GM19238 (cell line): ENCODE measurements around the gene SNAPC5.
"Not testable (repeated sequence)": the region's sequence is repeated elsewhere in the genome, so short reads cannot be mapped to it uniquely, and the experiment has no call there.

ENCODE experiments used
- DNase-seq: peaks from one replicate; pipeline ENCODE4 v3.0.0; 2011; ENCODE audit warnings: low spot score; ENCODE audit not compliant: insufficient read length

The SNAPC5 gene

GRCh38 chr15:66497502-66498455 is at the start of gene SNAPC5:
TSS of gene SNAPC5 (minus strand) at chr15:66497762. CDS start at chr15:66497731, 31 bp downstream.
- DNase-seq: peak; percentile 81

GRCh38 chr15:66545255-66545654 is 47.7 kb upstream of the SNAPC5 start:
- DNase-seq: no peak

- no peak for DNase-seq
Measured at GRCh38 chr15:66542896-66543295, 45.3 kb upstream of the SNAPC5 start.

- DNase-seq: no peak
Measured at GRCh38 chr15:66535056-66535455, 37.5 kb upstream of the SNAPC5 start.

- DNase-seq: no peak
Measured at GRCh38 chr15:66524838-66525237, 27.3 kb upstream of the SNAPC5 start.

GRCh38 chr15:66523926-66524325 is 26.4 kb upstream of the SNAPC5 start:
- DNase-seq: no peak

GRCh38 chr15:66515901-66516322 is 18.4 kb upstream of the SNAPC5 start:
- DNase-seq: no peak

GRCh38 chr15:66514586-66514985 is 17.0 kb upstream of the SNAPC5 start:
- DNase-seq: no peak

GRCh38 chr15:66508293-66508883 is 10.8 kb upstream of the SNAPC5 start:
- no peak for DNase-seq

- no peak for DNase-seq
Measured at GRCh38 chr15:66505818-66506217, 8.3 kb upstream of the SNAPC5 start.

- DNase-seq: no peak
Measured at GRCh38 chr15:66505430-66505811, 7.9 kb upstream of the SNAPC5 start.

GRCh38 chr15:66504563-66505429 is 7.2 kb upstream of the SNAPC5 start, which contains the start of the genes RPL4 and ZWILCH:
TSS of gene RPL4 (minus strand) at chr15:66504855. CDS start at chr15:66504790, 65 bp downstream.
TSS of gene ZWILCH (plus strand) at chr15:66505326. CDS start at chr15:66505339, 13 bp downstream.
- peak; percentile 64 for DNase-seq

GRCh38 chr15:66503780-66504562 is 6.4 kb upstream of the SNAPC5 start:
- no peak for DNase-seq

- DNase-seq: not testable (repeated sequence)
Measured at GRCh38 chr15:66503041-66503648, 5.6 kb upstream of the SNAPC5 start.

- no peak for DNase-seq
Measured at GRCh38 chr15:66502491-66502890, 4.9 kb upstream of the SNAPC5 start.

GRCh38 chr15:66500346-66500745 is 2.8 kb upstream of the SNAPC5 start:
- DNase-seq: not testable (repeated sequence)

- DNase-seq: no peak
Measured at GRCh38 chr15:66498501-66499386, 1.2 kb upstream of the SNAPC5 start.

GRCh38 chr15:66496951-66497501 is 536 bp downstream of the SNAPC5 start:
- no peak for DNase-seq

- no peak for DNase-seq
Measured at GRCh38 chr15:66494262-66494661, 3.3 kb downstream of the SNAPC5 start.
